Activated CD4-positive, CD25-positive, alpha-beta regulatory T cell treated with anti-CD3 and anti-CD28 coated beads, Interleukin-2, amount 50 U/mL, for 72 hours (primary cell): ENCODE results near the gene SNTN.
"Not testable (repeated sequence)": the region's sequence is repeated elsewhere in the genome, so short reads cannot be mapped to it uniquely, and the experiment has no call there.

Experiments
- DNase-seq: peaks from one replicate; pipeline ENCODE4 v3.0.0; 2021

Gene SNTN

DNA sequence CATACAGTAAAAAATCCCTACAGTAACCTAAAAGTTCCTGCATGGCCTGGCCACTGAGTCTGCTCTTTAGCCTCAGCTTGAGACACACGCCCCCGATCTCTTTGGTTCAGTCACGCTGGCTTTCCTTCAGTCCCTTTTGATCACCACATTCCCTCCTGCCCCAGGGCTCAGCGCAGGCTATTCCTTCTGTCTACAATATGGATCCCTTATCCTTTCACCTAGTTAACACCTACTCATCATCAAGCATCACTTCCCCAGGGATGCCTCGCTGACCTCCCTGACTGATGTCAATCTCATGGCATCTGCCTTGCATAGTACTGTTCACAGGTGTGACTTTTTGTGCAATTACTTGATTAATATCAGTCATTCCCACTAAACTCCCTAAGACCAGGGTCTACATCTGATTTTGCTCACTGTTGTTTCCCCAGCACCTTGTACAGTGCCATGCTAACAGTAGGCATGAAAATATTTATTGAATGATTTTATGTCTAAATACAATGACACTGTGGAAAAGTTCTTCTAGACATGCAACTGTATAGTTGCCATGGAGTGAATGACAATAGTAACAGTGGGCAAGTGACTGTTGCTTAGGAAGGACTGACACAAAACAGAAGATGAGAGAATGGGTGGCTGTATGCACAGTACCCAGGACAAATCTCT, at the start of gene SNTN:
Gene SNTN, plus strand, starts transcription at position 610 of the 660 bp plus-strand sequence. Its CDS starts 13 bp downstream, at position 623.
- no peak for DNase-seq

DNA sequence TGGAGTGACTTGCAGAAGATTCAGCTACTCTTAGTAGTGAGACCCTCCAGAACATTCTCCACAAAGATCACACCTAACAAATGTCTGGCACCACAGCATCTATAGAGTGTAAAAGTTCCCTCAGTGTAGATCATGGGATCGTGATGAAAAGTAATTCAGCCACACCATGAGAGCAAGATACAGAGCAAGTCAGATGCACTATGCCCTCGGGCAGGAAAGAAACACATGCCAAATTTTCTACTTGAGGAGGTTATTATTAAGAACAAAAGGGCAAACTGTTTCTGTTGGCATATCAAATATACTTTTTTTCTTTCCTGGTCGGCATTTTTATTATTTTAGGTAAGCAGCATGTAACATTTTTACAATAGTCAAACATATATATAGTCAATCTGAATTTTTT, 44.8 kb upstream of the SNTN start:
- no peak for DNase-seq

DNA sequence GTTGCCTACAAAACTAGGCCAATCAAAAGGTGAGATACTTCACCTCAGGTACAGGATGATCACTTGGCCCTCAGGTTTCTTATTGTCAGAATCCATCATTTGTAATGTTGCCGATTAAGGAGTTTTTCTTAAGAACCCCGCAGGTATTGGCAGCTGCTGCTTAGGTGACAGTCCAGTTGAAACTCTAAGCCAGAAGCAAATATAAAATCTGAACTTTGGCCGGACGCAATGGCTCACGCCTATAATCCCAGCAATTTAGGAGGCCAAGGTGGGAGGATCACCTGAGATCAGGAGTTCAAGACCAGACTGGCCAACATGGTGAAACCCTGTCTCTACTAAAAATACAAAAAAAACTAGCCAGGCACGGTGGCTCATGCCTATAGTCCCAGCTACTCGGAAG, 43.1 kb upstream of the SNTN start:
- no peak for DNase-seq

DNA sequence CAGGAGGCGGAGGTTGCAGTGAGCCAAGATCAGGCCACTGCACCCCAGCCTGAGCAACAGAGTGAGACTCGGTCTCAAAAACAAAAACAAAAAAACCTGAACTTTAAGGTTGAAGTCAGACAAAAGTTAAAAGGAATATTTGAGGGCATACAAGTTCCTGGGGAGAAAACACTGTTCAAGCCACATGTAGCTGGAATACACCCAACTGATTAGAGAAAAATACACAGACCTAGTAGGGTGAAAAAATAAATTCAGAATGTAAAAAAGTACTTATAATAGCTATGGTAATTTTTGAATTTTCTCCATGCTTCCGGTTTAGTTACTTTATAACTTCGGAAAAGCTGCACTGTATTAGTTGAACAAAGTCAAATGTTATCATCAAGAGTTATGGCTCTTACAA, 42.6 kb upstream of the SNTN start:
- no peak for DNase-seq

DNA sequence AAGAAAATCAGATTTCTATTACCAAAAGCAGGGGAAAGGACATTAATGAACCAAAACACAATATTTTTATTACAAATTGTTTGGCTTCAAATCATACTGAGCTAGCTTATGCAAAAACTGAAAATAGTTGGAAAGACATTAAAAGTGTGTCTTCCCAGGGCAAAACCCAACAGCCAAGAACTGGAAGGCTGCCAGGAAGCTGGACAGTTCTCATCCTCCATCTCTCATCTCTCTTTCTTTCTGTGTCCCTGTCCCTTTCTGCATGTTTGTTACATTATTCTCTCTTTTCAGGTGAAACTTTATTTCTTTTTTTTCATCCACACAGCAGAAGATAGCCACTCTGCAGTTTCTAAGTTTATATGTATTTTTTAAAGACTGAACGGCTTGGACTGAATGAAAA, 41.1 kb upstream of the SNTN start:
- DNase-seq, result no peak

DNA sequence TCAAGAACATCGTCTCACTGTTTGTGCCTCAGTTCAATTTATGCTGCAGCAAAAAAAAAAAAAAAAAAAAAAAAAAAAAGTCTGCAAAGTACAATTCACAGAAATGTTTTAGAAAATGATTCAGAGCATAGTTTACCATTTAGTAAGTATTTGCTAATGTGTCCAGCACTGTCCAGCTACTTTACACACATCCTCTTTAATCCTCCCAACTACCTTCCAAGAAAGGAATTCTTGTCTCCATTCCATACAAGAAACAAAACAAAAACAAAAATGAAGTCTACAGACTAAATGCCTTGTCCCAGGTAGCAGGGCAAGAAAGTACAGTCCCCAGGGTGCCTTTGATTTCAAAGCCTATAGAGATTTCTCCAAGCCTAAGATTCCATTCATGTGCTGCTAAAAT, 38.9 kb upstream of the SNTN start:
- DNase-seq, result no peak

DNA sequence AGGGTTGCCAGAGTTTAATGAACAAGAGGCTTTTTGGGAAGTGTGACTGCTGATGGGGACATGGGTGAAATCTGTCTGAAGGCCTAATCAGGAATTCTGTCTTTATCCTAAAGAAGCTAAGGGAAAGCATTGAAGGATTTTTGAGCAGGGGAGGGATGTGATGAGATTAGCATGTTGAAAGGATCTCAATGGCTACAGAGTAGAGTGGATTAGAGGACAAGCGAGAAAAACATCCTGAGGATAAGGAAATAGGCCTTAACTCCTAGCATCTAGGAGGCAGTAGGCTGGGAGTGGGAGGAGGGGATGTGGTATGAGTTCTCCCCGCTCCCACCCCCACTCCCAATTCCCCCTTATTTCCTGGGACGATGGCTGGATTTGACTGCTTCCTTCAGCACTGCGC, 35.1 kb upstream of the SNTN start:
- DNase-seq, result no peak

DNA sequence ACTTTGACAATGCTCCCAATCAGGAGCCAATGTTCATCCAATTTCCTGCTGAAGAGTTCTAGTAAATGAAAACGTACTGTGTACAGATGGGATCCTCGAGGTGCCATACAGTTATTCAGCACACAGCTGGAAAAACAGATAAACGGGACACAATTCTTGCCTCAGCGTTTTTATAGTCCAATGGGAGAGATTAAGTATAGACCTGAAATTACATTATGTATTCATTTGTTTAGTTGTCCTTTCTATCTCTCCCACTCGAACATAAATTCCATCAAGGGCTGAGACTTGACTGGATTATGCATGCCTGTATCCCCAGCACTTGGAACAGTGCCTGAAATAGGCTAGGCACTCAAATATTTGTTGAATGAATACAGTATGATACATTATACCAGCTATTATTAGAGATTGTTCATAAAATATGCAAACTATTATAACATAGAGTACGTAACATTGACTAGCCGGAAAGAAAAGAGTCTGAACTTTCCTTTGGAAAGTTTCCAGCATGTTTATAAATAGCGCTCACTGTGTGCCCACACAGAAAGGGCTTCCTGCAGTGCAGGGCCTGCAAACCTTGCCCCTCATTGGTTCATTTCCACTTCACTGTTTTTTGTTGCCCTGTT, 27.4 kb upstream of the SNTN start:
- DNase-seq, result no peak

DNA sequence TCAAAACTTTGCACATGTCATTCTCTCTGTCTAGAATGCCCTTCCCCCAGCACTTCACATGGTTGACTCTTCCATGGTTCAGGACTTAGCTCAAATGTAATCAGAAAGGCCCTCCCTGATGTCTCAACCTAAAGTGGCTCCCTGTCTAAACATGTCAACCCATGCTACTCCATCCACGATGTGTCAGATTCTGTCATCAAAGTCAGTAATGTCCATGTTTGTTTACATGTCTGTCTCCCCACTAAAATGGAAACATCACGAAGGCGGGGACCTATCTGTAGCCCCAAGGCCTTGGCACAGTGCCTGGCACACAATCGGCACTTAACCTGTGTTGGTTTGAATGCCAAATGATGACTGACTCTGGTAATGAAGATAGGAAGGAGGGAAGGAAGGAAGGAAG, 20.8 kb upstream of the SNTN start:
- DNase-seq, result no peak

DNA sequence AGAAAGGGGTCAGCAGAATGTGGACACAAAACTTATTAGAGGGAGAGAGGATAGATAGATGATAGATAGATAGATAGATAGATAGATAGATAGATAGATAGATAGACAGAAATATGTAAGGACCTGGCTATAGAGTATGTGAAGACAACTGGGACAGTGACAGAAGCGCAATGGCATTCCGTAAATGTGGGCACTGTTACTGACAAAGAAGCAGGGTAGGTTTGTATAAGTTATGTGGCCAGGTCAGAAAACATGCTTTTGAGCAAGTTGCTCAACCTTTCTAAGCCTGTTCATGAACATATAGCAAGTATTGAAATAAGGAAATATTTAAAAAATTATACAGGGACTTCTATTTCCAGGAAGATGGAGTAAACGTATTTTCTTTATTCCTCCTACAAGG, 17.3 kb upstream of the SNTN start:
- no peak for DNase-seq

DNA sequence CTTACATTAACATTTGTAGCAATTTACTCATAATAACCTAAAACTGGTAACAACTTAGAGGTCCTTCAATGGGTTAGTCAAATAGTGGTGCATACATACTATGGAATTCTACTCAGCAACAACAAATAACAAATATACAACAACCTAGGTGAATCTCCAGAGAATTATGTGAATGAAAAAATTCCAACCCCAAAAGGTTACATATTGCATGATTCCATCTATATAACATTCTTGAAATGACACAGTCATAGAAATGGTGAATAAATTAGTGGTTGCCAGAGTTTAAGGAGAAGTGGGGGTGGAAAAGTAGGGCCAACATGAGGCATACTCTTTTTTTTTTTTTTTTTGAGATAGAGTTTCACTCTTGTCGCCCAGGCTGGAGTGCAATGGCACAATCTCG, 12.7 kb upstream of the SNTN start:
- no peak for DNase-seq

DNA sequence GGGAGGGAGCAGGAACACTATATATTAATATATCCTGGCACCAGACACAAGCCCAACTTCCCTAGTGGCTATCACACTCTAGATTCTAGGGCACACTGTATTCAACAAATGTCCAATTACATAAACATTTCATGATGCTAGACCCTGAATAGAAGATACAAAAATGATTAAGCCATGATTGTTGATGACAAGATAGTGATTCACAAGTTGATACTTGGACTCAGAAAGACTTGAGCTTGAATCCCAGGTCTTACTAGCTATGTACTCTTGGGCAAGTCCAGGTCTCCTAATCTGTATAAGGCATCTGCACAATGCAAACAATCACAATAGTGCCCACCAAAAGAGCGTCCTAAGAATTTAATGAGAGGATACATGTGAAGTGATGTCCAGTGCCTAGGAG, 10.0 kb upstream of the SNTN start:
- DNase-seq, result no peak

DNA sequence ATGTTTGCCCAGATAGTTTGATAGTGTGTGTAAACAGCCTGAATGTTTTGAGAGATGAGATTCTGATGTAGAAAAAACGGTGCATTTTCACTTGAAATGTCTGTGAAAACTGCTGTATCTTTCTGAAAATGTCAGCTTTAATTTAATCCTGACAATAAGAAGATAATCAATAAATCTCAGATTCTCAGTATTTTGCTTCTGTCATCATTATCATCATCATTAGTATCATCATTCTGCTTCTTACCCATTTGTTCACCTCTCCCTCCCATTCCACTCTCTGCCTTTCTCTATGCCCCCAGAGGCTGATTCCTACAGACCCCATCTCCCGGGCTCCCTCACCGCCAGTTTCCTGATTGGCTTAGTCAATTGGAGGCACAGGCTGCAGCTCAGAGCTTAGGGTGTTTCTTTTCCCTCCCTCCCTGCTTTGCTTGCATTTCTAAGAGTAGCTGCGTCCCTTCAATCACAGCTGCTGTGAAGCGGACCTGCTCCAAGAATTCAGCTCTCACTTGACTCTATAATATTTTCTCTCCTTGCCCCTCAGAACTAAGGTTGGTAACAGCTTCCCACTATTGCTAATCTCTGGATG, 8.2 kb upstream of the SNTN start:
- DNase-seq, result no peak

DNA sequence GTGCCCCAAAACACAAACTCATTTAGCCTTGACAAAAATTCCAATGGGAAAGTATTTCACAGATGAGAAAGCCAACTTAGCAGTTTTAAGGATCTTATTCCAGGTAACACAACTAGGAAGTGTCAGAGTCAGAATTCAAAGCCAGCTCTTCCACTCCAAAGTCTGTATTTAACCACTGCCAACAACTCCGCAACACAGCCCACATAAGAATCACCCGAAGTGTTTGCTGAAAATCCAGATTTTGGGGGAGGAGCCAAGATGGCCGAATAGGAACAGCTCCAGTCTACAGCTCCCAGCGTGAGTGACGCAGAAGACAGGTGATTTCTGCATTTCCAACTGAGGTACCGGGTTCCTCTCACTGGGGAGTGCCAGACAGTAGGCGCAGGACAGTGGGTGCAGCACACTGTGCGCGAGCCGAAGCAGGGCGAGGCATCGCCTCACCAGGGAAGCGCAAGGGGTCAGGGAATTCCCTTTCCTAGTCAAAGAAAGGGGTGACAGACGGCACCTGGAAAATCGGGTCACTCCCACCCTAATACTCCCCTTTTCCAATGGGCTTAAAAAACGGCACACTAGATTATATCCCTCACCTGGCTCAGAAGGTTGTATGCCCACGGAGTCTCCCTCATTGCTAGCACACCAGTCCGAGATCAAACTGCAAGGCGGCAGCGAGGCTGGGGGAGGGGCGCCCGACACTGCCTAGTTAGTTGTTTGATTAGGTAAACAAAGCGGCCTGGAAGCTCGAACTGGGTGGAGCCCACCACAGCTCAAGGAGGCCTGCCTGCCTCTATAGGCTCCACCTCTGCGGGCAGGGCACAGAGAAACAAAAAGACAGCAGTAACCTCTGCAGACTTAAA, 7.3 kb upstream of the SNTN start:
- DNase-seq, result not testable (repeated sequence)

DNA sequence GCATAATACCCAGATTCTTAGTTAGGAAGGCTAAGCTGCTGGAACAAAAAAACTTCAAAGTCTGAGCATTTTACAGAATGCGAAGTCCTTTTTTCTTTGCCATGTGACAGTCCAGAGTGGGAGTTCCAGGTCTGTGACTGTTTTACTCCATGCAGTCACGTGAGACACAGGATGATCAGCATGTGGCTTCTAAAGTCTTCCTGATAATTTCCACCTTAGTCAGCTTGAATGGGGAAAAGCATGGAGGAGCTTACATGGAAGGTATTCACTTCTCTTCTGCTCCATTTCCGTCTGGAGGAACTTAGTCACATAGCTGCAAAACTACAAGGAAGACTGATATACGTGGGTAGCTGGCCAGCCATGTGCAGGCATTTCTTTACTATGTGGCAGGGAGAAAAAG, 1.7 kb downstream of the SNTN start:
- no peak for DNase-seq

DNA sequence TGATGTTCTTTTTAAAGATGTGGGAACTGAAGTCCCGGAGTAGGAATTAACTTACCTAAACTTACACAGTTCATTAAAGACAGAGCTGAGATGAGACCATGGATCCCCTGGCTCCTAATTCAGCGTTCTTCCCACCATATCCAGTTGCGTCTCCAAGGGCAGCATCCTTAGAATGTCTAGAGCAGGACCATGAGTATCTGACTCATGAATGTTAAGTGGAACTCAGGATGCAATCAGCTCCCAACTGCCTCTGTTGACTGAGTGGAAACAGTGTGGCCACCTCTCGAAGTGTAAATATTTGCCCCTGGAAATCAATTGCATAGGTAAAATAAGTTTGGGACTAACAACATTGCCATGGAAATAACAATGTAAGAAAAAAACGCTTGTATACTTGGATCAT, 2.5 kb downstream of the SNTN start:
- DNase-seq, result no peak

DNA sequence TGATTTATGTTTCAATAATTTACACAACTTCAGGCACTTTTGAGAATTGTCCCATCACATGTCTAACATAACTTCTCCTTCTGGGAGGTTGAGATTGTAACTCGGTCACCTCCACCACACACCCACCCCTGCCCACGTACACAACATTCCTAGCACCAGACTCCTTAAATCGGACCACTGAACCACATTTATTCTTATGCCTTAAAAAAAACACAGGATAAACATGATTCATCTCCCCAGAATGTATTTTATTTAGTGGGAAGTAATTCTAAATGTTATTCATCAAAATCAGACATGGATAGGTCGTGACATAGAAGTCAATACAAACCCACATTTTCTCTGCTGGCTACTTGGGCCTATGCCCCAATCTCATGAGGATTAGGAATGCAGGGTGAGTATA, 3.0 kb downstream of the SNTN start:
- DNase-seq, result no peak

DNA sequence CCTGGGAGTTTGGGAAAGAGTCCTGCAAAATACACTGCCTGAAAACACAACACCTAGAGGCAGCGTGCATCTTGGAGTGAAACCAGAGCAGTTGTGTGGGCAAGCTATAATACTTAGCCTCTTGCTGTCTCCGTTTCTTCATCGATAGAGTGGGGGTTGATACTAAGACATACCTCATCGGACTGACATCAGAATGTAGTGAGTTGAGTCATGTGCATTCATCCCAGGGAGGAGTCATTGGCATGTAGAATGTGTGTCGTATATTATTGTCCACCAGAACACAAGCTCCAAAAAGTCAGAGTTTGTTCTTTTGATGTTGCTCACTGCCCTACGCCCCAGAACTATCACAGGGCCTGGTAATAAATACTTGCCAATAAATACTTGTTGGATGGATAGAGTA, 4.3 kb downstream of the SNTN start:
- no peak for DNase-seq

DNA sequence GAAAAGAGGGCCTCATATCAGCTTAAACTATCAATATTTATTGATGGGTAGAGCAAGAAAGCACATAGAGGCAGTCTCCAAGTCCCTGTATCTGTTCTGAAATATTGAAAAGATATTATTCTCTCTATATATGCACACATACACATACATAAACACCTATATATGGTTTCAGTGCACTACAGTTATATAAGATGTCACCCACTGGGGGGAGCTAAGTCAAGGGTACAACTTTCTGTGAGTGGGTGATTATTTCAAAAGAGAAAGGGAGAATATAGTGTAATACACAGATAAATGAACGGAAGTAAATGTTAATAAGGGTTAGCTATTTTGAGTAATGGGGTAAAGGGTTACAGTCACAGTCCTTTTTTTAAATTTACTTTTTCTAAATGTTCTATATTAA, 8.8 kb downstream of the SNTN start:
- DNase-seq, result no peak

DNA sequence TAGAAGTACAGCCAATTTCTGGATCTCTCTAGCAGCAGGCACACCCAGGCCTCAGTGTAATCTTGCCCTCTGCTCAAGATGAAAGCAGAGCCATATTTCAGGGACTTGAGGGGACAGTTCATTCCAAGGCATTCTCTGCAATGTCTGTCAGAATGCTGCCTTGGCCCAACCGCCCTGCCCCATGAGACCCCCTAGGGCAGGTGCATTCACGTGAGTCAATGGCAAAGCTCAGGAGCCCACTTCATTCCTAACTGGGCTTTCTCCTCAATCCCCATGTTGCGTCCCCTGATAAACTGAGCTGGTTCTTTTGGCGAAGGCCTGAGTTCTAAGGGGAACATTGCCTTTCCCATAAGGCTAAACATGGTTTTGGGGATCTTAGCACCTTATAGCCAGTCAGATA, 9.5 kb downstream of the SNTN start:
- no peak for DNase-seq

DNA sequence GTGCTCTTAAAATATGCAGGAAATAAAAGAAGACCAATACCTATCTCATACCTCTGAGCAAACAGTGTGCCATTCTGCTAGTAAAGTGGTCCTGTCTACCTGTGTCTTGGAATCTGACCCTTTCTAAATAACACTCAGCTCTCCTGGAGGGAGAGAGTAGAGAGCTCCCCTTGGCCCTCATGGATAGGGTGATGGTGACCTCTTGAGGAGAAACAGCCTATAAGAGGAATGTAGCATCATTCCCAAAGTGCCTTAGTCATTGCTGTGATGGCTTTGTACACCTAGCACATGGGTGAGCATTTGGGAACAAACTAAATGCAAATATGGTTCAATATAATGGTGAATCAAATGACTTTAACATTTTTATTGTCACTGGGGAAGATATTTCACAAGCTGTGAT, 10.0 kb downstream of the SNTN start:
- DNase-seq, result no peak

DNA sequence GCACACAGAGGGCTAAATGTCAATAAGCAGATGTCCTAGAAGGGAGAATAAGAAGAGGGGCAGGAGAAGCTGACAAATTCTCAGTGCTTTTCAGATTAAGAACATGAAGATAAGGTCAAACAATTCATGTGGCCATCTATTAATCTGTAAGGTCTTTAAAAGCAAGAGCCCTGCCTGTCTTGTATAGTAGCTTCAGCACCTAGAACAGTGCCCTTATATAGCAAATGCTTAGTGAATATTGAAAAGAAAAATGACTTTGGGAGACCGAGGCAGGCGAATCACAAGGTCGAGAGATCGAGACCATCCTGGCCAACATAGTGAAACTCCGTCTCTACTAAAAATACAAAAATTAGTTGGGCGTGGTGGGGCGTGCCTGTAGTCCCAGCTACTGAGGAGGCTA, 18.1 kb downstream of the SNTN start:
- no peak for DNase-seq

DNA sequence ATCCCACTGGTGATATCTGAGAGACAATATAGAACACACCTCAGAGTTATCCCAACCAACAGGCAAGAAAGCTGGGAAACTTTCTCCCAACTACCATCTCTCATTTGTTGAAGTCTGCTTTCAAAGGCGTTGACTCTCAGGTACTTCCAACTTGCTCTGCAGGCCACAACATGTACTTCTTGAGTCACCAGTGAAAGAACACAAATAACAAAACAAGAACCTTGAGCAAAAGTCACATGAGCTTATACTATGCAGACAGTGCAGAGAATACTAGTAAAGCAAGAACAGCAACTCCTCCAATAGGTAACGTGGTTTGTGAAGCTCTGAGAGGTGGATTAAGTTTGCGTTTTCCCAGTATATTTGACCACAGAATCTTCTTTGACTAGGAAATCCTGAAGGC, 20.6 kb downstream of the SNTN start:
- no peak for DNase-seq

DNA sequence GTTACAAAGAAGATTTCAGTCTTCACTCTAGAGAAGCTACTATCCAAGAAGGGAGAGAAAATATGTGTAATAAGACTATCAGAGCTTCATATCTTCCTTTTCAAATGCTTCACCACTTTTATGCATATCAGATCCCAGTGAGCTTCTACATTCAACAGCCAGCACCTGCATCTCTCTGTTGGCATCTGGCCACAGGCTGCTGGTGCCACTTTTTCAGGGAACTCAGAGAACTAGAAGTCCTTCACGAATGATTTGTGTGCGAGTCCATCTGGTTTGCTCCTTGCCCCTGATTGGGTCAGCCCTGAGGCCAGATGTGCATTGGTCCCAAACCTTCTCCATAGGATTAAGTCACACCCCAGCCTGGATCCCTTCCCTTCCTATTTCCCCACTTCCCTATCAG, 22.1 kb downstream of the SNTN start:
- DNase-seq, result no peak
